Suprapubic skin (tissue), 4 donors: ENCODE results near the gene LYPD6B. TPM values are rescaled to one million over a fixed set of nuclear protein-coding genes. Genes with fewer than 3 reads are reported as not detected.

Experiments used
- DNase-seq, 2 donors: peaks; one replicate each; pipeline ENCODE4 v3.0.0-alpha.2; 2019; ENCODE audit warnings: low spot score in 2 of 2
- H3K27ac ChIP-seq: fragments of 200-600 bp; sonication (generic); one replicate; pipeline ENCODE4 v1.5.1; 2019
- H3K27me3 ChIP-seq: fragments of 200-600 bp; sonication (generic); one replicate; pipeline ENCODE4 v1.5.1; 2019
- H3K36me3 ChIP-seq: fragments of 200-600 bp; sonication (generic); one replicate; pipeline ENCODE4 v1.5.1; 2019
- H3K4me1 ChIP-seq: fragments of 200-600 bp; sonication (generic); one replicate; pipeline ENCODE4 v1.5.1; 2019
- H3K4me3 ChIP-seq: fragments of 200-600 bp; sonication (generic); one replicate; pipeline ENCODE4 v1.5.1; 2019; ENCODE audit warnings: mild to moderate bottlenecking
- H3K9me3 ChIP-seq: fragments of 200-600 bp; sonication (generic); one replicate; pipeline ENCODE4 v1.5.1; 2019
- EP300 ChIP-seq: sonication (generic); formaldehyde crosslinking; IDR thresholded peaks from one replicate; pipeline ENCODE4 v1.6.1; 2017; ENCODE audit warnings: antibody characterized with exemption
- POLR2A ChIP-seq, 2 donors: fragments of 450-650 bp; IDR thresholded peaks; one replicate each; pipeline ENCODE4 v1.6.1; 2017; ENCODE audit warnings: antibody characterized with exemption in 2 of 2, mild to moderate bottlenecking in 2 of 2, moderate library complexity in 2 of 2
- POLR2AphosphoS5 ChIP-seq, 3 donors: sonication (generic); formaldehyde crosslinking; IDR thresholded peaks; one replicate each; pipeline ENCODE4 v1.6.1; 2017; ENCODE audit warnings: antibody characterized with exemption in 3 of 3
- WGBS: methylation state at CpG from one replicate; pipeline ENCODE4 v1.1.5; 2018; 5-methylcytosine and 5-hydroxymethylcytosine counted together
- total RNA-seq, 4 donors: library from RNA; depleted of rRNA; stranded (reverse); fragments of >200 nt; gene quantifications; one replicate each; pipeline ENCODE4 v1.1.0, GENCODE V29; 2016
- TF ChIP-seq, protein P1 (sequence below), 2 donors: fragments of 200-600 bp in 1 of 2; fragments of 450-650 bp in 1 of 2; sonication (generic) in 1 of 2; IDR thresholded peaks; one replicate each; pipeline ENCODE4 v1.5.1; 2016 to 2019; ENCODE audit warnings: antibody characterized with exemption in 2 of 2, mild to moderate bottlenecking in 1 of 2, moderate library complexity in 1 of 2

LYPD6B gene
- total RNA-seq, 4 donors from 2014 or later: 83.7 to 129 (median 97.7) TPM

- Histone ChIP-seq H3K27ac (no peak overlapping the region), H3K36me3 (no peaks in the 10 kb centered on the region), H3K4me3 (no peak overlapping the region), H3K9me3 (no peaks in the 10 kb centered on the region), H3K27me3 (no peaks in the 10 kb centered on the region), H3K4me1 (no peaks in the 10 kb centered on the region)
- DNase-seq: no peak
- TF ChIP-seq POLR2AphosphoS5 (IDR thresholded peaks at IDR 0.05) (no peak), POLR2A (IDR thresholded peaks at IDR 0.05) (no peak), EP300 (no peak)
- TF ChIP-seq, protein P1, sequence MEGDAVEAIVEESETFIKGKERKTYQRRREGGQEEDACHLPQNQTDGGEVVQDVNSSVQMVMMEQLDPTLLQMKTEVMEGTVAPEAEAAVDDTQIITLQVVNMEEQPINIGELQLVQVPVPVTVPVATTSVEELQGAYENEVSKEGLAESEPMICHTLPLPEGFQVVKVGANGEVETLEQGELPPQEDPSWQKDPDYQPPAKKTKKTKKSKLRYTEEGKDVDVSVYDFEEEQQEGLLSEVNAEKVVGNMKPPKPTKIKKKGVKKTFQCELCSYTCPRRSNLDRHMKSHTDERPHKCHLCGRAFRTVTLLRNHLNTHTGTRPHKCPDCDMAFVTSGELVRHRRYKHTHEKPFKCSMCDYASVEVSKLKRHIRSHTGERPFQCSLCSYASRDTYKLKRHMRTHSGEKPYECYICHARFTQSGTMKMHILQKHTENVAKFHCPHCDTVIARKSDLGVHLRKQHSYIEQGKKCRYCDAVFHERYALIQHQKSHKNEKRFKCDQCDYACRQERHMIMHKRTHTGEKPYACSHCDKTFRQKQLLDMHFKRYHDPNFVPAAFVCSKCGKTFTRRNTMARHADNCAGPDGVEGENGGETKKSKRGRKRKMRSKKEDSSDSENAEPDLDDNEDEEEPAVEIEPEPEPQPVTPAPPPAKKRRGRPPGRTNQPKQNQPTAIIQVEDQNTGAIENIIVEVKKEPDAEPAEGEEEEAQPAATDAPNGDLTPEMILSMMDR (IDR thresholded peaks at IDR 0.05): no peak
Measured at GRCh38 chr2:149218497-149218896, 180.0 kb downstream of the LYPD6B start.

GRCh38 chr2:149219856-149220255 is 181.4 kb downstream of the LYPD6B start:
- H3K27me3 ChIP-seq: no peaks in the 10 kb centered on the region
- 83% methylated on average over 3 of the region's 3 CpGs for WGBS

GRCh38 chr2:149221002-149221401 is 182.5 kb downstream of the LYPD6B start:
- TF ChIP-seq EP300 (no peak), POLR2AphosphoS5 (IDR thresholded peaks at IDR 0.05) (no peak)
- TF ChIP-seq, protein P1 (IDR thresholded peaks at IDR 0.05): no peak
- Histone ChIP-seq H3K4me1 (peaks cover 4% of the 10 kb centered on the region), H3K27ac (no peak overlapping the region), H3K36me3 (no peaks in the 10 kb centered on the region), H3K27me3 (no peaks in the 10 kb centered on the region), H3K4me3 (no peak overlapping the region), H3K9me3 (no peaks in the 10 kb centered on the region)
- DNase-seq: no peak
- 89% methylated on average over 9 of the region's 9 CpGs for WGBS

More at GRCh38 chr2:149219856-149220255, 181.4 kb downstream of the LYPD6B start:
- TF ChIP-seq POLR2A (IDR thresholded peaks at IDR 0.05): no peak
- no peak for TF ChIP-seq EP300
- TF ChIP-seq, protein P1 (IDR thresholded peaks at IDR 0.05): no peak
- TF ChIP-seq POLR2AphosphoS5 (IDR thresholded peaks at IDR 0.05): no peak
- Histone ChIP-seq H3K4me3 (no peak overlapping the region), H3K36me3 (no peaks in the 10 kb centered on the region), H3K4me1 (peaks cover 4% of the 10 kb centered on the region), H3K9me3 (no peaks in the 10 kb centered on the region), H3K27ac (no peak overlapping the region)
- no peak for DNase-seq

GRCh38 chr2:149221898-149222297 is 183.4 kb downstream of the LYPD6B start:
- Histone ChIP-seq H3K36me3 (no peaks in the 10 kb centered on the region), H3K27me3 (no peaks in the 10 kb centered on the region), H3K4me1 (peaks cover 4% of the 10 kb centered on the region), H3K9me3 (no peaks in the 10 kb centered on the region), H3K27ac (no peak overlapping the region), H3K4me3 (no peak overlapping the region)
- DNase-seq: no peak
- WGBS: 45% methylated on average over 9 of the region's 9 CpGs
- TF ChIP-seq, protein P1 (IDR thresholded peaks at IDR 0.05): no peak
- TF ChIP-seq POLR2AphosphoS5 (IDR thresholded peaks at IDR 0.05) (no peak), POLR2A (IDR thresholded peaks at IDR 0.05) (no peak), EP300 (no peak)

GRCh38 chr2:149223472-149224095 is 185.1 kb downstream of the LYPD6B start:
- no peak overlapping the region for H3K27ac ChIP-seq
- WGBS: 50% methylated on average over 2 of the region's 2 CpGs
- no peaks in the 10 kb centered on the region for H3K27me3 ChIP-seq
- no peak overlapping the region for H3K4me3 ChIP-seq
- no peak for DNase-seq
- peaks cover 4% of the 10 kb centered on the region for H3K4me1 ChIP-seq
- TF ChIP-seq EP300 (no peak), POLR2AphosphoS5 (IDR thresholded peaks at IDR 0.05) (no peak), POLR2A (IDR thresholded peaks at IDR 0.05) (no peak)
- TF ChIP-seq, protein P1 (IDR thresholded peaks at IDR 0.05): no peak
- H3K36me3 ChIP-seq: no peaks in the 10 kb centered on the region
- no peaks in the 10 kb centered on the region for H3K9me3 ChIP-seq
